Dendritic cell treated with granulocyte-macrophage colony-stimulating factor and Interleukin-4, amounts not matched to agents 40 ng/mL and 50 ng/mL, for 4 days (primary cell): Measurements from ENCODE around the gene TNS3.

Source experiments
- H3K27ac Mint-ChIP-seq: one replicate; pipeline ENCODE4 v1.8.0; 2022; ENCODE audit warnings: mild to moderate bottlenecking, mixed read lengths
- H3K27me3 Mint-ChIP-seq: one replicate; pipeline ENCODE4 v1.8.0; 2022; ENCODE audit warnings: mild to moderate bottlenecking, mixed read lengths
- H3K36me3 Mint-ChIP-seq: one replicate; pipeline ENCODE4 v1.8.0; 2022; ENCODE audit warnings: low read depth, mixed read lengths
- H3K4me1 Mint-ChIP-seq: one replicate; pipeline ENCODE4 v1.8.0; 2022; ENCODE audit warnings: low read depth, mixed read lengths
- H3K4me3 Mint-ChIP-seq: one replicate; pipeline ENCODE4 v1.8.0; 2022; ENCODE audit warnings: mild to moderate bottlenecking, moderate library complexity, mixed read lengths
- H3K9me3 Mint-ChIP-seq: one replicate; pipeline ENCODE4 v1.8.0; 2022; ENCODE audit warnings: mixed read lengths
- intact Hi-C: fragments of 100-400 bp; cut with micrococcal nuclease; formaldehyde crosslinking; loops from one replicate; pipeline ENCODE4 v1.15.0; 2022

The TNS3 gene

GRCh38 chr7:47505312-47506007, 76.5 kb downstream of the TNS3 start:
- H3K9me3 Mint-ChIP-seq, result peaks cover 8% of the 10 kb centered on the region
- intact Hi-C loops, result no loop called here
- H3K4me1 Mint-ChIP-seq, result peaks cover 77% of the 10 kb centered on the region
- peak overlapping the region; percentile 87 for H3K27ac Mint-ChIP-seq
- H3K4me3 Mint-ChIP-seq, result no peak overlapping the region
- no peaks in the 10 kb centered on the region for H3K27me3 Mint-ChIP-seq
- peaks cover 58% of the 10 kb centered on the region for H3K36me3 Mint-ChIP-seq

- peaks cover 5% of the 10 kb centered on the region for H3K9me3 Mint-ChIP-seq
- H3K27ac Mint-ChIP-seq, result peak overlapping the region; percentile 87
- intact Hi-C loops, result no loop called here
- H3K4me3 Mint-ChIP-seq, result peak overlapping the region; percentile 6
- peaks cover 52% of the 10 kb centered on the region for H3K36me3 Mint-ChIP-seq
- H3K4me1 Mint-ChIP-seq, result peaks cover 84% of the 10 kb centered on the region
- no peaks in the 10 kb centered on the region for H3K27me3 Mint-ChIP-seq
Measured at GRCh38 chr7:47504551-47505311, 77.2 kb downstream of the TNS3 start.

GRCh38 chr7:47503281-47503680, 78.6 kb downstream of the TNS3 start:
- intact Hi-C loops, result no loop called here
- no peak overlapping the region for H3K4me3 Mint-ChIP-seq
- peak overlapping the region; percentile 87 for H3K27ac Mint-ChIP-seq
- H3K9me3 Mint-ChIP-seq, result no peaks in the 10 kb centered on the region
- peaks cover 96% of the 10 kb centered on the region for H3K4me1 Mint-ChIP-seq
- H3K36me3 Mint-ChIP-seq, result peaks cover 49% of the 10 kb centered on the region
- no peaks in the 10 kb centered on the region for H3K27me3 Mint-ChIP-seq

- Mint-ChIP-seq H3K27me3 (no peaks in the 10 kb centered on the region), H3K27ac (peak overlapping the region; percentile 87), H3K4me1 (peaks cover 97% of the 10 kb centered on the region), H3K9me3 (no peaks in the 10 kb centered on the region), H3K36me3 (peaks cover 44% of the 10 kb centered on the region), H3K4me3 (no peak overlapping the region)
- intact Hi-C loops, result no loop called here
Measured at GRCh38 chr7:47502240-47502877, 79.6 kb downstream of the TNS3 start.

- Mint-ChIP-seq H3K36me3 (peaks cover 37% of the 10 kb centered on the region), H3K4me1 (peaks cover 94% of the 10 kb centered on the region), H3K9me3 (no peaks in the 10 kb centered on the region), H3K27me3 (no peaks in the 10 kb centered on the region), H3K27ac (peak overlapping the region; percentile 87), H3K4me3 (no peak overlapping the region)
- intact Hi-C loops, result no loop called here
Measured at GRCh38 chr7:47501406-47501805, 80.5 kb downstream of the TNS3 start.

GRCh38 chr7:47500103-47500563, 81.8 kb downstream of the TNS3 start:
- intact Hi-C loops, result no loop called here

GRCh38 chr7:47498229-47499056, 83.5 kb downstream of the TNS3 start:
- Mint-ChIP-seq H3K4me3 (peak overlapping the region; percentile 65), H3K36me3 (peaks cover 30% of the 10 kb centered on the region), H3K27me3 (no peaks in the 10 kb centered on the region), H3K27ac (peak overlapping the region; percentile 93), H3K9me3 (no peaks in the 10 kb centered on the region), H3K4me1 (peaks cover 91% of the 10 kb centered on the region)
- intact Hi-C loops, result loop anchor here (5.0 kb wide), 2 partner anchors 74 to 169 kb away; no protein-coding TSS in a partner anchor

More at GRCh38 chr7:47500103-47500563, 81.8 kb downstream of the TNS3 start:
- H3K9me3 Mint-ChIP-seq, result no peaks in the 10 kb centered on the region
- peaks cover 35% of the 10 kb centered on the region for H3K36me3 Mint-ChIP-seq
- peaks cover 94% of the 10 kb centered on the region for H3K4me1 Mint-ChIP-seq
- H3K4me3 Mint-ChIP-seq, result no peak overlapping the region
- H3K27me3 Mint-ChIP-seq, result no peaks in the 10 kb centered on the region
- peak overlapping the region; percentile 41 for H3K27ac Mint-ChIP-seq

GRCh38 chr7:47497367-47498096, 84.4 kb downstream of the TNS3 start:
- peak overlapping the region; percentile 93 for H3K27ac Mint-ChIP-seq
- peaks cover 90% of the 10 kb centered on the region for H3K4me1 Mint-ChIP-seq
- no peaks in the 10 kb centered on the region for H3K9me3 Mint-ChIP-seq
- no peaks in the 10 kb centered on the region for H3K27me3 Mint-ChIP-seq
- H3K4me3 Mint-ChIP-seq, result peak overlapping the region; percentile 65
- peaks cover 31% of the 10 kb centered on the region for H3K36me3 Mint-ChIP-seq
- intact Hi-C loops, result loop anchor here (2.0 to 5.0 kb wide), 3 partner anchors 17 to 170 kb away; no protein-coding TSS in a partner anchor

GRCh38 chr7:47496666-47497065, 85.2 kb downstream of the TNS3 start:
- Mint-ChIP-seq H3K4me1 (peaks cover 90% of the 10 kb centered on the region), H3K27me3 (no peaks in the 10 kb centered on the region), H3K4me3 (peak overlapping the region; percentile 21), H3K27ac (peak overlapping the region; percentile 93), H3K36me3 (peaks cover 36% of the 10 kb centered on the region), H3K9me3 (no peaks in the 10 kb centered on the region)
- intact Hi-C loops, result loop anchor here (2.0 to 5.0 kb wide), 3 partner anchors 16 to 171 kb away; no protein-coding TSS in a partner anchor

- intact Hi-C loops, result loop anchor here (2.0 to 5.0 kb wide), 3 partner anchors 15 to 171 kb away; no protein-coding TSS in a partner anchor
- no peaks in the 10 kb centered on the region for H3K27me3 Mint-ChIP-seq
Measured at GRCh38 chr7:47496056-47496665, 85.8 kb downstream of the TNS3 start.

GRCh38 chr7:47493976-47494911, 87.7 kb downstream of the TNS3 start:
- no peaks in the 10 kb centered on the region for H3K27me3 Mint-ChIP-seq
- peaks cover 73% of the 10 kb centered on the region for H3K4me1 Mint-ChIP-seq
- no peaks in the 10 kb centered on the region for H3K9me3 Mint-ChIP-seq
- peak overlapping the region; percentile 93 for H3K27ac Mint-ChIP-seq
- peaks cover 32% of the 10 kb centered on the region for H3K36me3 Mint-ChIP-seq
- peak overlapping the region; percentile 73 for H3K4me3 Mint-ChIP-seq
- intact Hi-C loops, result no loop called here

More at GRCh38 chr7:47496056-47496665, 85.8 kb downstream of the TNS3 start:
- peaks cover 36% of the 10 kb centered on the region for H3K36me3 Mint-ChIP-seq
- no peaks in the 10 kb centered on the region for H3K9me3 Mint-ChIP-seq
- peak overlapping the region; percentile 93 for H3K27ac Mint-ChIP-seq
- peak overlapping the region; percentile 21 for H3K4me3 Mint-ChIP-seq
- peaks cover 88% of the 10 kb centered on the region for H3K4me1 Mint-ChIP-seq
